Keratinocyte (primary cell): ENCODE results near the gene ANTXR2. TPM values are rescaled to one million over a fixed set of nuclear protein-coding genes. Genes with fewer than 3 reads are reported as not detected.

Experiments
- DNase-seq: peaks from one replicate; pipeline ENCODE4 v3.0.0-alpha.2; 2011; ENCODE audit warnings: low read depth, missing footprints, low spot score
- FAIRE-seq: peaks from 2 replicates; lab custom pipeline; 2011; peaks lifted over from hg19 to GRCh38; lab: Jason Lieb, UNC
- H2AFZ ChIP-seq: 2 replicates; pipeline ENCODE4 v1.6.0; 2012; ENCODE audit warnings: low read length, control low read depth, inconsistent platforms; ENCODE audit not compliant: control insufficient read depth
- H3K27ac ChIP-seq: 2 replicates; pipeline ENCODE4 v1.5.1; 2011; ENCODE audit warnings: low read length; ENCODE audit not compliant: control insufficient read depth, insufficient read depth
- H3K27me3 ChIP-seq: 3 replicates; pipeline ENCODE4 v1.6.0; 2011; ENCODE audit warnings: low read length; ENCODE audit not compliant: control insufficient read depth, insufficient read depth; ENCODE audit errors: extremely low read depth
- H3K36me3 ChIP-seq, 2 experiments: 2 replicates in 1 of 2; 3 replicates in 1 of 2; pipeline ENCODE4 v1.5.1; 2011; ENCODE audit warnings: low read length in 2 of 2, mild to moderate bottlenecking in 1 of 2; ENCODE audit not compliant: control insufficient read depth in 2 of 2, insufficient read depth in 2 of 2; ENCODE audit errors: extremely low read depth in 1 of 2
- H3K4me1 ChIP-seq: 3 replicates; pipeline ENCODE4 v1.5.1; 2011; ENCODE audit warnings: low read length; ENCODE audit not compliant: control insufficient read depth, insufficient read depth; ENCODE audit errors: extremely low read depth
- H3K4me2 ChIP-seq: 3 replicates; pipeline ENCODE4 v1.6.0; 2011; ENCODE audit warnings: low read depth, low read length; ENCODE audit not compliant: control insufficient read depth, insufficient read depth; ENCODE audit errors: extremely low read depth
- H3K4me3 ChIP-seq, 3 experiments: fragments of 200-600 bp in 1 of 3; sonication (generic) in 1 of 3; 2 replicates in 2 of 3; 3 replicates in 1 of 3; pipeline ENCODE4 v1.5.1; 2011 to 2016; ENCODE audit warnings: low read length in 3 of 3, mild to moderate bottlenecking in 3 of 3, control low read depth in 2 of 3, inconsistent platforms in 1 of 3, low read depth in 1 of 3, mixed read lengths in 1 of 3, mixed run types in 1 of 3, moderate library complexity in 1 of 3; ENCODE audit not compliant: control insufficient read depth in 2 of 3, insufficient read depth in 2 of 3; ENCODE audit errors: extremely low read depth in 1 of 3
- H3K79me2 ChIP-seq: 2 replicates; pipeline ENCODE4 v1.6.0; 2012; ENCODE audit warnings: low read length; ENCODE audit not compliant: control insufficient read depth, insufficient read depth
- H3K9ac ChIP-seq: 3 replicates; pipeline ENCODE4 v1.6.0; 2011; ENCODE audit warnings: low read length; ENCODE audit not compliant: control insufficient read depth, insufficient read depth; ENCODE audit errors: extremely low read depth
- H3K9me1 ChIP-seq: 3 replicates; pipeline ENCODE4 v1.6.0; 2011; ENCODE audit warnings: low read length; ENCODE audit not compliant: control insufficient read depth, insufficient read depth; ENCODE audit errors: extremely low read depth
- H3K9me3 ChIP-seq: 2 replicates; pipeline ENCODE4 v1.5.1; 2012; ENCODE audit warnings: low read depth, low read length; ENCODE audit not compliant: control insufficient read depth
- H4K20me1 ChIP-seq: 3 replicates; pipeline ENCODE4 v1.6.0; 2011; ENCODE audit warnings: low read length; ENCODE audit not compliant: control insufficient read depth, insufficient read depth; ENCODE audit errors: extremely low read depth
- EZH2 ChIP-seq: IDR thresholded peaks from one replicate; pipeline ENCODE4 v1.6.1; 2012; ENCODE audit warnings: inconsistent platforms, mild to moderate bottlenecking, low read length, moderate library complexity
- dilution Hi-C: fragments of 300-500 bp; cut with MboI; formaldehyde crosslinking; loops from one replicate; pipeline ENCODE4 v1.7.0; 2020; ENCODE audit warnings: low sequenced_read_pairs; ENCODE audit not compliant: extremely low pct_ligation_motif_present
- polyA plus RNA-seq, 5 experiments: library from polyadenylated mRNA; depleted of rRNA in 3 of 5; stranded (reverse) in 3 of 5; stranded (forward) in 1 of 5; unstranded in 1 of 5; fragments of >200 nt; gene quantifications; 1 replicate in 1 of 5; 2 replicates in 3 of 5; 3 replicates in 1 of 5; pipeline versions ENCODE4 v1.2.1 to v1.2.3, GENCODE V29; 2011 to 2012; ENCODE audit warnings: missing spikeins in 2 of 5, low read depth in 1 of 5, low replicate concordance in 1 of 5
- TF ChIP-seq, protein P1 (sequence below), 3 experiments: IDR thresholded peaks in 1 of 3; conservative IDR thresholded peaks in 1 of 3; optimal IDR thresholded peaks in 1 of 3; 2 replicates in 2 of 3; 3 replicates in 1 of 3; pipeline versions ENCODE3 to v1.5.1; 2011; ENCODE audit warnings: low read length in 3 of 3, mild to moderate bottlenecking in 3 of 3, moderate library complexity in 2 of 3, control low read depth in 1 of 3, inconsistent platforms in 1 of 3; ENCODE audit not compliant: insufficient read depth in 2 of 3; ENCODE audit errors: extremely low read depth in 1 of 3

The ANTXR2 gene
- polyA plus RNA-seq, 1 donor (not counting 4 experiments of a cell fraction or from before 2014, with no cell fraction given), result 89.1 TPM

DNA sequence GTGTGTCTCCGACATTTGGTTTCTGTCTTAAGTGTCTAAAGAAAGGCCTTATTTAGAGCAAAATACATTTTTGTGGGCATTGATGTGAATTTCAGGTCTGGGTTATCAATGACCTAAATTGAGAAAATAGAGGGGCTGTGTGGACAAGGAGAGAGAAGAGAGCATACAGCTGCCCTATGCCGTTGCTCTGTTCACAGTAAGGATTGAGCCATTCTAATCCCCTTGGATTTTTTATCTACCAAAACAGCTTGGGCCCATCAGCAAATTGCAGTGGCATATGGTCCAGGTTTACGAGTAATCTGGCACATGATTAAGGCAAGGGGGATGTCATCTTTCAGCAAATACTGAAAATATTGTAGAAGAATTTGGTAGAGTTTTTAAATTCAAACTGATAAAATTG is 210.2 kb downstream of the ANTXR2 start:
- H3K27me3 ChIP-seq, result peaks cover 4% of the 10 kb centered on the region
- H3K9me1 ChIP-seq, result no peaks in the 10 kb centered on the region
- H3K4me1 ChIP-seq, result no peaks in the 10 kb centered on the region
- no peak overlapping the region for H3K27ac ChIP-seq
- H3K4me3 ChIP-seq, result no peak overlapping the region
- FAIRE-seq (no peak), DNase-seq (no peak)
- H3K9me3 ChIP-seq, result no peaks in the 10 kb centered on the region
- no peak overlapping the region for H3K9ac ChIP-seq
- no peak overlapping the region for H2AFZ ChIP-seq
- dilution Hi-C loops, result no loop called here
- H4K20me1 ChIP-seq, result no peaks in the 10 kb centered on the region
- H3K4me2 ChIP-seq, result no peak overlapping the region
- no peaks in the 10 kb centered on the region for H3K36me3 ChIP-seq
- H3K79me2 ChIP-seq, result no peaks in the 10 kb centered on the region
- TF ChIP-seq, protein P1, sequence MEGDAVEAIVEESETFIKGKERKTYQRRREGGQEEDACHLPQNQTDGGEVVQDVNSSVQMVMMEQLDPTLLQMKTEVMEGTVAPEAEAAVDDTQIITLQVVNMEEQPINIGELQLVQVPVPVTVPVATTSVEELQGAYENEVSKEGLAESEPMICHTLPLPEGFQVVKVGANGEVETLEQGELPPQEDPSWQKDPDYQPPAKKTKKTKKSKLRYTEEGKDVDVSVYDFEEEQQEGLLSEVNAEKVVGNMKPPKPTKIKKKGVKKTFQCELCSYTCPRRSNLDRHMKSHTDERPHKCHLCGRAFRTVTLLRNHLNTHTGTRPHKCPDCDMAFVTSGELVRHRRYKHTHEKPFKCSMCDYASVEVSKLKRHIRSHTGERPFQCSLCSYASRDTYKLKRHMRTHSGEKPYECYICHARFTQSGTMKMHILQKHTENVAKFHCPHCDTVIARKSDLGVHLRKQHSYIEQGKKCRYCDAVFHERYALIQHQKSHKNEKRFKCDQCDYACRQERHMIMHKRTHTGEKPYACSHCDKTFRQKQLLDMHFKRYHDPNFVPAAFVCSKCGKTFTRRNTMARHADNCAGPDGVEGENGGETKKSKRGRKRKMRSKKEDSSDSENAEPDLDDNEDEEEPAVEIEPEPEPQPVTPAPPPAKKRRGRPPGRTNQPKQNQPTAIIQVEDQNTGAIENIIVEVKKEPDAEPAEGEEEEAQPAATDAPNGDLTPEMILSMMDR (optimal IDR thresholded peaks at IDR 0.05 in 1 of 3, IDR thresholded peaks at IDR 0.05 in 1 of 3, conservative IDR thresholded peaks at IDR 0.05 in 1 of 3; ENCODE audit: extremely low read depth in 1 of 3, insufficient read depth in 2 of 3, low read length in 3 of 3), result no peak
- no peak for TF ChIP-seq EZH2

DNA sequence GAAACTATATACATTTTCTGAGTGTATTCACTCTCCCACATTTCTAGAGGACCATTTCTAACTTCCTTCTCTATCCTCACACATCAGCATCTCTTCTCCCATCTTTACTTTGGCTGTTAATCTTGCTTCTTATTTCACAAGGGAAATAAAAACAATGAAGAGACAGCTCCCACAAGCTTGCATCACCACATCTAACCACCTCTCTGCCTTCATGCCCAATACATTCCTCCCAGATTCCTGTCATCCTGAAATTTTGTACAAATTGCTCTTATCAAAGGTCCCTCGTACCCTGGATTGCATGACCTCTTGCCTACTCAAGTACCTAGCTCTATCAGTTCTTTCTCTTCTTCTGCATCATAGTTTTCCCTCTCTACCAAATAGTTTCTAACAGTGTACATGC is 215.2 kb downstream of the ANTXR2 start:
- H3K79me2 ChIP-seq, result no peaks in the 10 kb centered on the region
- dilution Hi-C loops, result no loop called here
- no peak overlapping the region for H3K4me3 ChIP-seq
- no peaks in the 10 kb centered on the region for H3K36me3 ChIP-seq
- FAIRE-seq, result no peak
- DNase-seq, result no peak
- no peaks in the 10 kb centered on the region for H4K20me1 ChIP-seq
- H3K9ac ChIP-seq, result no peak overlapping the region
- H3K9me3 ChIP-seq, result no peaks in the 10 kb centered on the region
- H3K4me1 ChIP-seq, result no peaks in the 10 kb centered on the region
- no peaks in the 10 kb centered on the region for H3K9me1 ChIP-seq
- no peak for TF ChIP-seq EZH2
- TF ChIP-seq, protein P1 (optimal IDR thresholded peaks at IDR 0.05 in 1 of 3, IDR thresholded peaks at IDR 0.05 in 1 of 3, conservative IDR thresholded peaks at IDR 0.05 in 1 of 3; ENCODE audit: extremely low read depth in 1 of 3, insufficient read depth in 2 of 3, low read length in 3 of 3), result no peak
- peaks cover 4% of the 10 kb centered on the region for H3K27me3 ChIP-seq
- no peak overlapping the region for H2AFZ ChIP-seq
- H3K27ac ChIP-seq, result no peak overlapping the region
- no peak overlapping the region for H3K4me2 ChIP-seq
